Adrenal gland (tissue), 5 donors: ENCODE data around the gene HMGCS2.

Source experiments
- CTCF ChIP-seq, 6 experiments: fragments of 450-650 bp in 4 of 6; fragments of 200-600 bp in 2 of 6; sonication (generic) in 1 of 6; IDR thresholded peaks; 1 replicate in 5 of 6; 2 replicates in 1 of 6; pipeline versions ENCODE4 v1.5.1 to v1.8.0; 2016 to 2021; ENCODE audit warnings: antibody characterized with exemption in 6 of 6, mild to moderate bottlenecking in 2 of 6, moderate library complexity in 1 of 6
- POLR2A ChIP-seq, 2 donors: fragments of 450-650 bp; IDR thresholded peaks; one replicate each; pipeline ENCODE4 v1.6.1; 2017; ENCODE audit warnings: antibody characterized with exemption in 2 of 2, mild to moderate bottlenecking in 2 of 2, moderate library complexity in 1 of 2
- donor health status: DM: no; HTN: no; CAD: no.

DNA sequence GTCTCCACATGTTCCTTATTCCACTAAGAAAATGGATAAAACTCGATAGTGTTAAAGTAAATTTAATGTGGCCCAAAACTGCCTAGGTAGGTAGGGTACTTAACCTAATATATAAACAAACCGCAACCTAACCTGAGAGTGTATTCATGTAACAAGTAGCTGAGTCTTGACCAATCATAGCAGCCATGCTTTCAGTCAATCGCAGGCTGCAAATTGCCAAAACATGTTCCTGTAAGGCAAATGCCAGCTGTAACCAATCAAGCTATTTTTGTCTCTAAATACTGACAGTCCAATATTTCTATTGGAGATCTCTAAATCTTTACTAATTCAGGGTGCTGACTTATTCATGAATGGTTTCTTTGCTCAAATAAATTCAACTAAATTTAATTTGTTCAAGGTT, 3.1 kb upstream of the HMGCS2 start:
- TF ChIP-seq CTCF (IDR thresholded peaks at IDR 0.05) (no peak), POLR2A (IDR thresholded peaks at IDR 0.05) (no peak)
